Activated T-helper 2 cell treated with anti-CD3 and anti-CD28 coated beads, Interferon-gamma antibody, Interleukin-2, Interleukin-4, amounts not matched to agents 10 μg/mL and 5 μg/mL and 100 μg/mL, durations not matched to agents 14 hours and 24 hours and 36 hours (primary cell): ENCODE data around the gene ENAH. TPM values are rescaled to one million over a fixed set of nuclear protein-coding genes. Genes with fewer than 3 reads are reported as not detected.
"Not testable (repeated sequence)": the region's sequence is repeated elsewhere in the genome, so short reads cannot be mapped to it uniquely, and the experiment has no call there.

Experiments
- DNase-seq: peaks from one replicate; pipeline ENCODE4 v3.0.0; 2021; ENCODE audit warnings: low spot score
- H3K27ac Mint-ChIP-seq: one replicate; pipeline ENCODE4 v1.8.0; 2021; ENCODE audit warnings: mixed read lengths
- H3K27me3 Mint-ChIP-seq: one replicate; pipeline ENCODE4 v1.8.0; 2021; ENCODE audit warnings: low read depth, mixed read lengths
- H3K36me3 Mint-ChIP-seq: one replicate; pipeline ENCODE4 v1.8.0; 2021; ENCODE audit warnings: low read depth, mixed read lengths
- H3K4me1 Mint-ChIP-seq: one replicate; pipeline ENCODE4 v1.8.0; 2021; ENCODE audit warnings: low read depth, mixed read lengths
- H3K4me3 Mint-ChIP-seq: one replicate; pipeline ENCODE4 v1.8.0; 2021; ENCODE audit warnings: low read depth, mild to moderate bottlenecking, moderate library complexity, mixed read lengths
- H3K9me3 Mint-ChIP-seq: one replicate; pipeline ENCODE4 v1.8.0; 2021; ENCODE audit warnings: mixed read lengths
- intact Hi-C: fragments of 100-400 bp; cut with micrococcal nuclease; formaldehyde crosslinking; loops from one replicate; pipeline ENCODE4 v1.15.1; 2023
- total RNA-seq: library from RNA; stranded (reverse); gene quantifications from 2 replicates; pipeline ENCODE4 v1.2.3, GENCODE V29; 2022

ENAH gene
- total RNA-seq, 1 donor from 2014 or later, result 0.14 TPM

GRCh38 chr1:225667362-225667761 lies 14.4 kb upstream of the ENAH start:
- H3K4me3 Mint-ChIP-seq, result no peak overlapping the region
- intact Hi-C loops, result no loop called here
- H3K27me3 Mint-ChIP-seq, result peaks cover 2% of the 10 kb centered on the region
- no peaks in the 10 kb centered on the region for H3K9me3 Mint-ChIP-seq
- no peaks in the 10 kb centered on the region for H3K36me3 Mint-ChIP-seq
- no peak for DNase-seq
- H3K27ac Mint-ChIP-seq, result no peak overlapping the region
- H3K4me1 Mint-ChIP-seq, result no peaks in the 10 kb centered on the region

GRCh38 chr1:225666495-225666894 lies 13.6 kb upstream of the ENAH start:
- H3K27ac Mint-ChIP-seq, result no peak overlapping the region
- intact Hi-C loops, result no loop called here
- H3K36me3 Mint-ChIP-seq, result no peaks in the 10 kb centered on the region
- no peaks in the 10 kb centered on the region for H3K4me1 Mint-ChIP-seq
- DNase-seq, result no peak
- H3K27me3 Mint-ChIP-seq, result peaks cover 7% of the 10 kb centered on the region
- no peaks in the 10 kb centered on the region for H3K9me3 Mint-ChIP-seq
- no peak overlapping the region for H3K4me3 Mint-ChIP-seq

- Mint-ChIP-seq H3K4me3 (no peak overlapping the region), H3K9me3 (no peaks in the 10 kb centered on the region), H3K27me3 (peaks cover 7% of the 10 kb centered on the region), H3K36me3 (no peaks in the 10 kb centered on the region), H3K4me1 (no peaks in the 10 kb centered on the region), H3K27ac (no peak overlapping the region)
- no peak for DNase-seq
- intact Hi-C loops, result no loop called here
These were observed 11.8 kb upstream of the ENAH start for GRCh38 chr1:225664762-225665161.

GRCh38 chr1:225662155-225662554 lies 9.2 kb upstream of the ENAH start:
- Mint-ChIP-seq H3K9me3 (no peaks in the 10 kb centered on the region), H3K27me3 (peaks cover 10% of the 10 kb centered on the region), H3K36me3 (no peaks in the 10 kb centered on the region), H3K4me1 (no peaks in the 10 kb centered on the region), H3K4me3 (no peak overlapping the region), H3K27ac (no peak overlapping the region)
- intact Hi-C loops, result no loop called here
- DNase-seq, result no peak

- Mint-ChIP-seq H3K27ac (no peak overlapping the region), H3K36me3 (no peaks in the 10 kb centered on the region), H3K27me3 (peaks cover 18% of the 10 kb centered on the region), H3K4me1 (no peaks in the 10 kb centered on the region), H3K9me3 (no peaks in the 10 kb centered on the region), H3K4me3 (no peak overlapping the region)
- DNase-seq, result no peak
- intact Hi-C loops, result no loop called here
These were observed 7.6 kb upstream of the ENAH start for GRCh38 chr1:225660544-225660946.

- no peak overlapping the region for H3K4me3 Mint-ChIP-seq
- no peak for DNase-seq
- H3K4me1 Mint-ChIP-seq, result peaks cover 3% of the 10 kb centered on the region
- H3K9me3 Mint-ChIP-seq, result no peaks in the 10 kb centered on the region
- H3K27ac Mint-ChIP-seq, result no peak overlapping the region
- intact Hi-C loops, result loop anchor here (10.0 kb wide), 1 partner anchor 183 kb away; no protein-coding TSS in a partner anchor
- peaks cover 34% of the 10 kb centered on the region for H3K27me3 Mint-ChIP-seq
- H3K36me3 Mint-ChIP-seq, result no peaks in the 10 kb centered on the region
These were observed 5.1 kb upstream of the ENAH start for GRCh38 chr1:225658041-225658440.

GRCh38 chr1:225657462-225657989 lies 4.6 kb upstream of the ENAH start:
- H3K4me3 Mint-ChIP-seq, result no peak overlapping the region
- intact Hi-C loops, result loop anchor here (10.0 kb wide), 1 partner anchor 183 kb away; no protein-coding TSS in a partner anchor
- H3K27me3 Mint-ChIP-seq, result peaks cover 34% of the 10 kb centered on the region
- H3K4me1 Mint-ChIP-seq, result peaks cover 3% of the 10 kb centered on the region
- H3K36me3 Mint-ChIP-seq, result no peaks in the 10 kb centered on the region
- no peak for DNase-seq
- H3K9me3 Mint-ChIP-seq, result no peaks in the 10 kb centered on the region
- H3K27ac Mint-ChIP-seq, result no peak overlapping the region

GRCh38 chr1:225656259-225656655 lies 3.3 kb upstream of the ENAH start:
- peaks cover 40% of the 10 kb centered on the region for H3K27me3 Mint-ChIP-seq
- H3K27ac Mint-ChIP-seq, H3K36me3 Mint-ChIP-seq, H3K4me3 Mint-ChIP-seq, DNase-seq, H3K9me3 Mint-ChIP-seq, H3K4me1 Mint-ChIP-seq: not testable (repeated sequence)
- intact Hi-C loops, result loop anchor here (10.0 kb wide), 1 partner anchor 181 kb away; no protein-coding TSS in a partner anchor

GRCh38 chr1:225655509-225656258 lies 2.8 kb upstream of the ENAH start:
- Mint-ChIP-seq H3K4me1 (peaks cover 9% of the 10 kb centered on the region), H3K36me3 (no peaks in the 10 kb centered on the region), H3K27ac (no peak overlapping the region), H3K9me3 (no peaks in the 10 kb centered on the region), H3K4me3 (no peak overlapping the region), H3K27me3 (peaks cover 46% of the 10 kb centered on the region)
- DNase-seq, result no peak
- intact Hi-C loops, result loop anchor here (10.0 kb wide), 1 partner anchor 181 kb away; no protein-coding TSS in a partner anchor

- DNase-seq, result no peak
- no peak overlapping the region for H3K4me3 Mint-ChIP-seq
- H3K27me3 Mint-ChIP-seq, result peaks cover 50% of the 10 kb centered on the region
- peaks cover 9% of the 10 kb centered on the region for H3K4me1 Mint-ChIP-seq
- no peak overlapping the region for H3K27ac Mint-ChIP-seq
- H3K9me3 Mint-ChIP-seq, result no peaks in the 10 kb centered on the region
- H3K36me3 Mint-ChIP-seq, result no peaks in the 10 kb centered on the region
- intact Hi-C loops, result loop anchor here (10.0 kb wide), 1 partner anchor 180 kb away; no protein-coding TSS in a partner anchor
These were observed 2.0 kb upstream of the ENAH start for GRCh38 chr1:225654688-225655508.

- Mint-ChIP-seq H3K27me3 (peaks cover 54% of the 10 kb centered on the region), H3K27ac (no peak overlapping the region), H3K9me3 (no peaks in the 10 kb centered on the region), H3K36me3 (no peaks in the 10 kb centered on the region), H3K4me1 (peaks cover 9% of the 10 kb centered on the region), H3K4me3 (no peak overlapping the region)
- intact Hi-C loops, result loop anchor here (10.0 kb wide), 1 partner anchor 179 kb away; no protein-coding TSS in a partner anchor
- no peak for DNase-seq
These were observed 1.3 kb upstream of the ENAH start for GRCh38 chr1:225654277-225654597.

- Mint-ChIP-seq H3K9me3 (no peaks in the 10 kb centered on the region), H3K36me3 (no peaks in the 10 kb centered on the region), H3K27me3 (peaks cover 57% of the 10 kb centered on the region), H3K4me1 (peaks cover 9% of the 10 kb centered on the region), H3K27ac (no peak overlapping the region), H3K4me3 (peak overlapping the region; percentile 63)
- peak; percentile 15 for DNase-seq
- intact Hi-C loops, result loop anchor here (10.0 kb wide), 1 partner anchor 179 kb away; no protein-coding TSS in a partner anchor
These were observed 747 bp upstream of the ENAH start for GRCh38 chr1:225653463-225654276.
